Spinal cord (tissue), 10 donors: ENCODE results near the gene C6orf120. TPM values are rescaled to one million over a fixed set of nuclear protein-coding genes. Genes with fewer than 3 reads are reported as not detected.

Source experiments
- DNase-seq, 6 donors: peaks; one replicate each; pipeline versions ENCODE4 v3.0.0 to v3.0.0-alpha.2; 2013 to 2015; ENCODE audit warnings: low spot score in 6 of 6, low read depth in 4 of 6
- H3K27ac ChIP-seq: one replicate; pipeline ENCODE4 v1.5.1; 2013; ENCODE audit warnings: low read depth, low read length, control low read depth
- H3K27me3 ChIP-seq: one replicate; pipeline ENCODE4 v1.6.1; 2013; ENCODE audit warnings: low read length; ENCODE audit not compliant: control insufficient read depth, insufficient read depth
- H3K36me3 ChIP-seq: one replicate; pipeline ENCODE4 v1.6.1; 2013; ENCODE audit warnings: low read length; ENCODE audit not compliant: control insufficient read depth, insufficient read depth
- H3K4me1 ChIP-seq: one replicate; pipeline ENCODE4 v1.6.1; 2013; ENCODE audit warnings: low read length; ENCODE audit not compliant: control insufficient read depth, insufficient read depth
- H3K4me3 ChIP-seq: one replicate; pipeline ENCODE4 v1.5.1; 2013; ENCODE audit warnings: low read depth, low read length, control low read depth
- H3K9me3 ChIP-seq: one replicate; pipeline ENCODE4 v1.6.1; 2013; ENCODE audit warnings: low read length; ENCODE audit not compliant: control insufficient read depth, insufficient read depth
- WGBS: methylation state at CpG from one replicate; pipeline ENCODE4 v1.1.5; 2013; ENCODE audit warnings: missing lambda C conversion rate; ENCODE audit not compliant: insufficient coverage; 5-methylcytosine and 5-hydroxymethylcytosine counted together
- polyA plus RNA-seq, 2 donors: library from polyadenylated mRNA; unstranded; fragments of 120-200 nt; gene quantifications; one replicate each; pipeline ENCODE4 v1.2.1, GENCODE V29; 2013; ENCODE audit not compliant: insufficient read length in 2 of 2
- total RNA-seq, 2 donors: library from RNA; depleted of rRNA in 1 of 2; stranded (reverse); fragments of 120-200 nt in 1 of 2; fragments of >200 nt in 1 of 2; gene quantifications; one replicate each; pipeline versions ENCODE4 v1.2.3 to v1.2.4, GENCODE V29; 2013 to 2014
- donor health status: healthy.

C6orf120 gene
- total and polyA plus RNA-seq, 4 donors, result 23.6 to 37.6 (median 30.7) TPM

GRCh38 chr6:169738204-169738975, 36.5 kb downstream of the C6orf120 start:
- Histone ChIP-seq H3K9me3 (no peaks in the 10 kb centered on the region), H3K4me1 (no peaks in the 10 kb centered on the region), H3K27ac (no peak overlapping the region), H3K36me3 (no peaks in the 10 kb centered on the region), H3K27me3 (no peaks in the 10 kb centered on the region), H3K4me3 (no peak overlapping the region)
- DNase-seq, result peak in 1 of 6 donors; percentile 18
- WGBS, result 68% methylated on average over 5 of the region's 9 CpGs

DNA sequence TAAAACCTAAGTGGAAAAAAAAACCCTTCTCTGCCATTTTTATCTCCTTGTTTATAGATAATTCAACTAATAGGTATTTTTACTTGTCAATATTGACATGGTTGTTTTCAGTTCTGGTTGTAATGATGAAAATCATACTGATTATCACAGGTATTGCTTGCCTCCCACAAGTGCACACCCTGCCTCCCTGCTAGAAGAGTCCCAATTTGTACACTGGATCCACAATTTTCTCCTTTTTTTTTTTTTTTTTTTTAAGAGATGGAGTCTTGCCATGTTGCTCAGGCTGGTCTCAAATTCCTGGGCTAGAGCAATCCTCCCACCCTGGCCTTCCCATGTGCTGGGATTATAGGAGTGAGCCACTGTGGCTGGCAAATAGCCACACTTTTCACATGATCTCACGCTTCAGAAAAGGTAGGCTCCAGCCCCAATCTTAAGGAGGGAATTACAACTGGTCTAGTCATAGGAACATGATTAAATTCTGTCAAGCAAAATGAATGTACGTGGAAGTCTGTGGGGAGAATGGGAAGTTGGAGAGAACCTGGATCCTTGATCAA, 37.1 kb downstream of the C6orf120 start:
- H3K4me1 ChIP-seq, result no peaks in the 10 kb centered on the region
- no peak overlapping the region for H3K27ac ChIP-seq
- H3K4me3 ChIP-seq, result no peak overlapping the region
- no peaks in the 10 kb centered on the region for H3K36me3 ChIP-seq
- no CpG with 5 or more reads among the region's 2 CpGs for WGBS
- DNase-seq, result no peak
- no peaks in the 10 kb centered on the region for H3K9me3 ChIP-seq
- H3K27me3 ChIP-seq, result no peaks in the 10 kb centered on the region

DNA sequence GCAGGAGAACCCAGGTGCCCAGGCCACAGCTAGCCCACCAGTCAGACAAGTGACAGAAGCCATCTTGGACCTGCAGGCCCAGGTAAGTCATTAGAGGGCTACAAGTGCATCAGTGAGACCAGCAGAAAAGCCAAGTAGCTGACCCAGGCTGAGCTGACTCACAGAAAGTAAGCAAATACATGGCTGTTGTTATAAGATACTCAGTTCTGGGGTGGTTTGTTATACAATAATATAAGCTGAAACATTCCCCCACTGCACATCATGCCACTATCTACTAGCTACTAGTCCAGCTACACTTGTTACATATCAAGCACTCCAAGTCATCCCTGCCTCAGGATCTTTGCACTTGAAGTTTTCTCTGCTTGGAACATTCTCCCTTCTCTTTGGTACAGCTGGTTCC, 39.4 kb downstream of the C6orf120 start:
- H3K4me1 ChIP-seq, result no peaks in the 10 kb centered on the region
- no peaks in the 10 kb centered on the region for H3K36me3 ChIP-seq
- H3K9me3 ChIP-seq, result no peaks in the 10 kb centered on the region
- no peak overlapping the region for H3K4me3 ChIP-seq
- H3K27me3 ChIP-seq, result no peaks in the 10 kb centered on the region
- no peak overlapping the region for H3K27ac ChIP-seq
- no peak for DNase-seq

DNA sequence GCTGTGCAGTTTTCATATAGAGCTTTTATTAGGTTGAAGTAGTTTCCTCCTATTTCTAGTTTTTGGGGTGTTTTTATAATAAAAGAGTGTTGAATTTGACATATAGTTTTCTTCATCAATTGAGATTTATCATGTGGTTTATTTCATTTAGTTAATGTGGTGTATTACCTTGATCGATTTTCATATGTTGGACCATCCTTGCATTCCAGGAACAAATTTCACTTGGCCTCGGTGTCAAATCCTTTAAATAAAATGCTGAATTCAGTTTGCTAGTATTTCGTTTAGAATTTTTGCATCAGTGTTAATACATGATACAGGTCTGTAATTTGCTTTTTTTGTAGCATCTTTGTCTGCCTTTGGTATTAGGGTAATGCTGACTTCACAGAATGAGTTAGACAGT, 43.5 kb downstream of the C6orf120 start:
- H3K9me3 ChIP-seq, result peaks cover 2% of the 10 kb centered on the region
- no peak for DNase-seq
- no peaks in the 10 kb centered on the region for H3K36me3 ChIP-seq
- no peaks in the 10 kb centered on the region for H3K27me3 ChIP-seq
- H3K4me1 ChIP-seq, result no peaks in the 10 kb centered on the region
- no peak overlapping the region for H3K27ac ChIP-seq
- no peak overlapping the region for H3K4me3 ChIP-seq
- 100% methylated on average over 2 of the region's 3 CpGs for WGBS

GRCh38 chr6:169746556-169746955, 44.6 kb downstream of the C6orf120 start:
- no peak for DNase-seq
- Histone ChIP-seq H3K4me1 (no peaks in the 10 kb centered on the region), H3K36me3 (no peaks in the 10 kb centered on the region), H3K9me3 (peaks cover 2% of the 10 kb centered on the region), H3K27ac (no peak overlapping the region), H3K27me3 (no peaks in the 10 kb centered on the region), H3K4me3 (no peak overlapping the region)
- 80% methylated on average over 1 of the region's 1 CpG for WGBS

DNA sequence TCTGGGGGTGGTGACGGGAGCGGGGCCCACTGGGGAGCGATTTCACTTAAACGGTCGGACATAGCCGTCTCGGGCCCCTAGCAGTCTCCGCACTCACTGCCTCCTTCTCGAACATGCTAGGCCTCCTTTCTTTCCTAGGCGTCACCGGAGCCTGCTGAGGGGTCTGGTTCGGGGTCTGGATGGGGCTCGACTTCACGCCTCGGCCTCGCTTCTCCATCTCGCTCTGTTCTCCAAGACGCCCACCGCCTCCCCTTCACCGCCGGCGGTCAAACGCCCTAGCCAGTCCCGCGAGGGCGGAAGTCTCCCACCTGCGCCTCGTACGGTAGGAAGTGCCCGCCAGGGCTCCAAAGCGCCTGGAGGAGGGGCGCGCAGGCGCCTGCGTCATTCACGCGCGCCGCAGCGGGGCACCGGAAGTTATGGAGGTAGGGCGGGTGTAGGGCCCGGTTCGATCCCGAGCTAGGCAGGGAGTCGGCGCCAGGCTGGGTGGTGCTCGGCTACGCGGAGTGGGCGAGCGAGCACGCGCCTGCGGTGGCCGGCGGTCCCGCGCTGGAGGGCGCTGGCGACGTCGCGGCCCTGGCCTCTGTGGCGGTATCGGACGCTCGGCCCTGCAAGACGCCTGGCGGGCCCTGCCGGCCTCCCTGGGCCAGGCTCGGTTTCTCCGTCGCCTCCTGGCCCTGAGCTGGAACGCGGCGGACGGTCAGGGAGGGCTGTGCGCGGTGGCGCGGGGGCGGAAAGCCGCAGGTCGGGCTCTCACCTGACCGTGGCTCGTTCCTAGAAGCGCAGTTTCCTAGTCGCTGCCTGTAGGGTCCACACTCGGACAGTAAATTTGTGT, 49.5 kb downstream of the C6orf120 start, which contains the start of the genes DYNLT2 and ERMARD:
DYNLT2 (minus strand) TSS at position 331 of the 832 bp plus-strand sequence; CDS start at position 217, 114 bp downstream.
ERMARD (plus strand) TSS at position 381 of the 832 bp plus-strand sequence; CDS start at position 417, 36 bp downstream.
- H3K4me1 ChIP-seq, result peaks cover 8% of the 10 kb centered on the region
- peak within 1 kb of the TSS; percentile 80 for H3K4me3 ChIP-seq
- H3K9me3 ChIP-seq, result peaks cover 2% of the 10 kb centered on the region
- no peaks in the 10 kb centered on the region for H3K36me3 ChIP-seq
- no peaks in the 10 kb centered on the region for H3K27me3 ChIP-seq
- peak; percentile 89 to 98 (median 94) for DNase-seq
- H3K27ac ChIP-seq, result peak within 1 kb of the TSS; percentile 93
- WGBS, result under 1% methylated on average over 87 of the region's 90 CpGs

DNA sequence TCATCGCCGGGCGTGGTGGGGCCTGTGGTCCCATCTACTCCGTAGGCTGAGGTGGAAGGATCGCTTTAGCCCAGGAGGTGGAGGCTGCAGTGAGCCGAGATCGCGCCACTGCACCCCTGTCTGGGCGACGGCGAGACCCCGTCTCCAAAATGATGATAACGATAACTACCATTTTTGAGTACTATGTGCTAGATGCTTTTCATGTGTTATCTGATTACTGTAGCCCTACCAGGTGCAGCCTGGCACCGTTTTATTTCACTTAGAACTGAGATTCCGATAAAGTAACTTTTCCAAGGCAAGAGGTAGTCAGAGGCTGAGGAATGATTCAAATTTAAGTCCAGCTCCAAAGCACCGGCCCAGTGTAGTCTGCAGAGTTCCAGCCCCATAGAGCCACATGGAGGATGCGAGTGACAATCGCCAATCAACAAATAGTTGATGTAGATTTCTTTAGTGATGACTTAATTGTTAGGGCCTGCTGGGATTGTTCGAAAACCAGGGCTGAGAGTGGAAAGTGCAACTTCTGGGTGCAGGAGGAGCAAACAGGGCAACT, 50.2 kb downstream of the C6orf120 start:
- DNase-seq, result peak in 1 of 6 donors; percentile 33
- Histone ChIP-seq H3K9me3 (no peaks in the 10 kb centered on the region), H3K4me3 (peak overlapping the region; percentile 80), H3K4me1 (peaks cover 8% of the 10 kb centered on the region), H3K27me3 (no peaks in the 10 kb centered on the region), H3K36me3 (no peaks in the 10 kb centered on the region), H3K27ac (peak overlapping the region; percentile 89)
- WGBS, result 13% methylated on average over 10 of the region's 19 CpGs
